Measurements from ENCODE around the gene ARHGDIA. TPM values are rescaled to one million over a fixed set of nuclear protein-coding genes. Genes with fewer than 3 reads are reported as not detected.
A peak's percentile ranks its signal among the peaks of the same experiment; 100 is the strongest.

The ARHGDIA gene
- total and polyA plus RNA-seq, 12 donors, result 89.9 to 263 (median 110) TPM

- 33 to 39% methylated on average over 52 of the region's 52 CpGs for WGBS, 2 donors
- H3K9me3 ChIP-seq, result no peaks in the 10 kb centered on the region
- peak; percentile 82 to 92 (median 88) for TF ChIP-seq CTCF (IDR thresholded peaks at IDR 0.05)
- H3K4me1 ChIP-seq, result peaks cover 27 to 77% (median 55%) of the 10 kb centered on the region in 9 donors
- intact Hi-C loops (cut with DNase I), result loop anchor here in 1 of 10 donors (5.0 kb wide), 1 partner anchor 37 kb away; the partner anchor contains the start of gene MCRIP1
- peak overlapping the region; percentile 62 to 98 (median 85) for H3K4me3 ChIP-seq
- H3K36me3 ChIP-seq, result peaks cover 0 to 51% (median 20%) of the 10 kb centered on the region in 9 donors
- peak in 7 of 8 donors; percentile 3 to 31 (median 20) for ATAC-seq
- no peaks in the 10 kb centered on the region for H3K27me3 ChIP-seq
- peak; percentile 24 to 58 for DNase-seq
- H3K27ac ChIP-seq, result peak overlapping the region in 9 of 10 donors; percentile 92 to 99 (median 99)
Measured at GRCh38 chr17:81869221-81870130, 1.7 kb downstream of the ARHGDIA start.

DNA sequence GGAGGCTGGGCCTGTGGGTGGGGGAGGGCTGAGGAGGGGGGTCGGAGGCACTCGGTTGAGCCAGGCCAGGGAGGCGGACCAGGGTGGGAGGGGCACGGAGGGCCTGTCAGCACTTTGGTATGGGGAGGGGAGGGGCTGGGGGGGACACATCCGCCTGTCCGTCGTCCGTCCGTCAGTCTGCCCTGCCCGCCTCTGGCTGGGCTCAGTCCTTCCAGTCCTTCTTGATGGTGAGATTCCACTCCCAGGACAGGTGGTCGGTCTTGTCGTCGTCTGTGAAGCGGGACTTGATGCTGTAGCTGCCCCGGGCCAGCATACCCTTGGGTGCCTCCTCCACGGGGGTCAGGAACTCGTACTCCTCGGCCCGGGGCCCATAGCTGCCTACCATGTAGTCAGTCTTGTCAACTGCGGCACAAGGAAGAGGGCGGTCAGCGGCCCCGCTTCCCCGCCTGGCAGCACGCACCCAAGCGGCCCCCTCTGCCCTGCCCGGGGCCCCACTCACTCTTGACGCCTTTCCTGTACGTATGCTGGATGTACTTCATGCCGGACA is 2.4 kb downstream of the ARHGDIA start:
- H3K4me3 ChIP-seq, result peak overlapping the region in 3 of 10 donors; percentile 71 to 98 (median 94)
- no peak for TF ChIP-seq CTCF (IDR thresholded peaks at IDR 0.05)
- no peaks in the 10 kb centered on the region for H3K9me3 ChIP-seq
- H3K36me3 ChIP-seq, result peaks cover 0 to 51% (median 20%) of the 10 kb centered on the region in 9 donors
- 56 to 59% methylated on average over 28 to 30 of the region's 30 CpGs for WGBS, 2 donors
- DNase-seq (peak in 1 of 2 donors; percentile 24), ATAC-seq (peak in 2 of 8 donors; percentile 0 to 1)
- intact Hi-C loops (cut with DNase I), result no loop called here
- no peaks in the 10 kb centered on the region for H3K27me3 ChIP-seq
- H3K27ac ChIP-seq, result peak overlapping the region in 8 of 10 donors; percentile 92 to 99 (median 99)
- peaks cover 27 to 83% (median 60%) of the 10 kb centered on the region in 9 donors for H3K4me1 ChIP-seq

GRCh38 chr17:81867991-81868673 is 3.0 kb downstream of the ARHGDIA start:
- Histone ChIP-seq H3K27me3 (no peaks in the 10 kb centered on the region), H3K36me3 (peaks cover 0 to 55% (median 20%) of the 10 kb centered on the region in 9 donors), H3K4me3 (no peak overlapping the region), H3K4me1 (peaks cover 27 to 85% (median 59%) of the 10 kb centered on the region in 9 donors), H3K27ac (peak overlapping the region in 8 of 10 donors; percentile 6 to 99 (median 97)), H3K9me3 (no peaks in the 10 kb centered on the region)
- TF ChIP-seq CTCF (IDR thresholded peaks at IDR 0.05), result no peak
- intact Hi-C loops (cut with DNase I), result no loop called here
- WGBS, 2 donors, result 62 to 70% methylated on average over 28 of the region's 28 CpGs
- peak in 1 of 8 donors; percentile 0 for ATAC-seq
- DNase-seq, result no peak

Data from heart right ventricle (tissue), 16 donors.